NB4 (cell line): ENCODE data around the gene APRT.
A peak's percentile ranks its signal among the peaks of the same experiment; 100 is the strongest.

ENCODE experiments used
- MYC ChIP-seq: IDR thresholded peaks from 2 replicates; pipeline ENCODE4 v1.6.1; 2011; ENCODE audit warnings: low read depth, low read length
- POLR2A ChIP-seq: IDR thresholded peaks from 2 replicates; pipeline ENCODE4 v1.6.1; 2011; ENCODE audit warnings: mild to moderate bottlenecking; ENCODE audit not compliant: insufficient read length; ENCODE audit errors: extremely low read depth

- TF ChIP-seq MYC (peak; percentile 90), POLR2A (peak; percentile 36)
Observed at GRCh38 chr16:88770461-88771293, 41.1 kb downstream of the APRT start.
